Fibroblast of skin of left quadriceps (primary cell): Measurements from ENCODE around the gene PGLYRP2.
"Not testable (repeated sequence)": the region's sequence is repeated elsewhere in the genome, so short reads cannot be mapped to it uniquely, and the experiment has no call there.

Experiments used
- DNase-seq, 2 experiments: peaks; one replicate each; pipeline ENCODE4 v3.0.0-alpha.2; 2013; ENCODE audit warnings: low read depth in 2 of 2

Gene PGLYRP2, protein sequence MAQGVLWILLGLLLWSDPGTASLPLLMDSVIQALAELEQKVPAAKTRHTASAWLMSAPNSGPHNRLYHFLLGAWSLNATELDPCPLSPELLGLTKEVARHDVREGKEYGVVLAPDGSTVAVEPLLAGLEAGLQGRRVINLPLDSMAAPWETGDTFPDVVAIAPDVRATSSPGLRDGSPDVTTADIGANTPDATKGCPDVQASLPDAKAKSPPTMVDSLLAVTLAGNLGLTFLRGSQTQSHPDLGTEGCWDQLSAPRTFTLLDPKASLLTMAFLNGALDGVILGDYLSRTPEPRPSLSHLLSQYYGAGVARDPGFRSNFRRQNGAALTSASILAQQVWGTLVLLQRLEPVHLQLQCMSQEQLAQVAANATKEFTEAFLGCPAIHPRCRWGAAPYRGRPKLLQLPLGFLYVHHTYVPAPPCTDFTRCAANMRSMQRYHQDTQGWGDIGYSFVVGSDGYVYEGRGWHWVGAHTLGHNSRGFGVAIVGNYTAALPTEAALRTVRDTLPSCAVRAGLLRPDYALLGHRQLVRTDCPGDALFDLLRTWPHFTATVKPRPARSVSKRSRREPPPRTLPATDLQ

GRCh38 chr19:15479391-15480345, at the start of gene PGLYRP2:
Gene PGLYRP2 (minus strand): TSS chr19:15479501. CDS start chr19:15479371, 130 bp downstream.
- DNase-seq, result no peak

DNA sequence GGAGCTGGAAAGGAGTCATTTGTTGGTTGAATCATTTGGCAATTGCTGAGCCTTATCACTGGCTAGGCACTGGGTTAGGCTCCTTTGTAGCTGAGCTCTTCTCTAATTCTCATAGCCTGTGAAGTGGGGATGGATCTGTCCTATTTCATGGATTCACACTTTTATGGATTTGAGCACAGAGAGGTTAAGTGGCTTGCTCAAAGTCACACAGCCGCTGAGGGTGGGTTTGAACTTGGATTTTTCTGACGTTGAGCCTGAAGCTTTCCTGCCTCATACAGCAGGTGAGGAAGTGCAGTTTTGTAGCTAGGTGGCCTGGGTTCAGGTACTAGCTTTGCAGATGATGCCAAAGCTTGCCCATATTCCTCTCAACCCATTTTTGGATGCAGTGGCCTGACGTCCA, 48.4 kb upstream of the PGLYRP2 start:
- DNase-seq, result no peak

- no peak for DNase-seq
Observed at GRCh38 chr19:15526408-15526807, 47.1 kb upstream of the PGLYRP2 start.

DNA sequence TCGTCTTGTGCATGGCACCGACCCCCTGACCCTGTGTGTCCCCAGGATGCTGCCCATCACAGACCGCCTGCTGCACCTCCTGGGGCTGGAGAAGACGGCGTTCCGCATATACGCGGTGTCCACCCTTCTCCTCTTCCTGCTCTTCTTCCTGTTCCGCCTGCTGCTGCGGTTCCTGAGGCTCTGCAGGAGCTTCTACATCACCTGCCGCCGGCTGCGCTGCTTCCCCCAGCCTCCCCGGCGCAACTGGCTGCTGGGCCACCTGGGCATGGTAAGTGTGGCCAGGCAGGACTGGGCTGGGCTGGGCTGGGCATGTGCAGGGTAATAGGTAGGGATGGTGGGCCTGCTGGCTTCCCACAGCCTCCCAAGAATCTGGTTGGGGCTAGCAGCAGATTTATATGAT, 46.0 kb upstream of the PGLYRP2 start:
- no peak for DNase-seq

GRCh38 chr19:15524781-15525180, 45.5 kb upstream of the PGLYRP2 start:
- no peak for DNase-seq

DNA sequence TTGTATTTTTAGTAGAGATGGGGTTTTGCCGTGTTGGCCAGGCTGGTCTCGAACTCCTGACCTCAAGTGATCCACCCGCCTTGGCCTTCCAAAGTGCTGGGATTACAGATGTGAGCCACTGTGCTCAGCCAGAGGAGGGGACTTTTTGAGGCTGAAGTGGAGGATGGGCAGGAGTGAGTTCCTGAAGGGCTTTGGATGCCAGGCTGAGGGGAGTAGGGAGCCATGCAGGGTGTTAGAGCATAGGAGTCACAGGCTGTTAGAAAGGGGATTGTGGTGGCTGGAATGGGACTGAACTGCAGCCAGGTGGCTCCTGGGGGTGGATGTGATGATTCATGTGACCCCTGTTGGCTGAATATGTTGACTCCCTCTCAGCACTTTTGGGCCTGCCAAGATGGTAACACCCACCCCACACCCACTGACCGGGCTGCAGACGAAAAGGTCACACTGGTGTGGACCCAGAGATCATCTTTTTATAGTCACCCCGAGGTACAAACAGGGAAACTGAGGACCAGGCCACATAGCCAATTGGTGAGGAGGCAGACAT, 40.2 kb upstream of the PGLYRP2 start:
- no peak for DNase-seq

DNA sequence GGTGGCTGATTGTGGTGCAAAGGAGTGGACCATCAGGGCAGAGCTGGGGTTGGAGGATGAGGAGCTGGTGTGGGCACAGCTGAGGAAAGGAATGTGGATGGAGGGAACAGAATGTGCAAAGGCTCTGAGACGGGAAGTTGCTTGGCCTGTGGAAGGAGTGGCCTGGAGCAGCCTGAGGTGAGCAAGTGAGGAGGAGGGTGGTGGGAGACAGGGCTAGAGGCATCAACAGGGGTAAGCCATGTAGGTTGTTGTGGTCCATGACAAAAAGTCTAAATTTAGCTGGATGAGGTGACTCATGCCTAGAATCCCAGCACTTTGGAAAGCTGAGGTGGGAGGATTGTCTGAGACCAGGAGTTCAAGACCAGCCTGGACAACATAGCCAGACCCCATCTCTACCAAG, 38.5 kb upstream of the PGLYRP2 start:
- DNase-seq, result no peak

DNA sequence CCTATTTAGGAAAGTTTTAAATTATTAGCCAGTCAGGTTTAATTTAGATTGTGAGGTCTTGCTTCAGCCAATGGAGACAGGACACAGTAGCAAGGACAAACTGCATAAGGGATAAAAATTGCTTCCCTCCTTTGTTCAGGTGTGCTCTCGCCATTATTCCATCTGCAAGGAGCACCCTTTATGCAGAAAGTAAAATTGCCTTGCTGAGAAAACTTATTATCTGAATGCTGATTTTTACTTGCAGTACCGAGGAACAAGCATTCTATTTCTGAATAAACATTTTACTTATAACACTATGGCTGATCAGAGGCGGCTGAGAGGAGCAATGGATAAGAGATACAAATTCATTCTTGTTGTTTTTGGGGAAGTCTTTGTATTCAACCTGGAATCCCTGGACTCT, 37.1 kb upstream of the PGLYRP2 start:
- DNase-seq, result no peak

DNA sequence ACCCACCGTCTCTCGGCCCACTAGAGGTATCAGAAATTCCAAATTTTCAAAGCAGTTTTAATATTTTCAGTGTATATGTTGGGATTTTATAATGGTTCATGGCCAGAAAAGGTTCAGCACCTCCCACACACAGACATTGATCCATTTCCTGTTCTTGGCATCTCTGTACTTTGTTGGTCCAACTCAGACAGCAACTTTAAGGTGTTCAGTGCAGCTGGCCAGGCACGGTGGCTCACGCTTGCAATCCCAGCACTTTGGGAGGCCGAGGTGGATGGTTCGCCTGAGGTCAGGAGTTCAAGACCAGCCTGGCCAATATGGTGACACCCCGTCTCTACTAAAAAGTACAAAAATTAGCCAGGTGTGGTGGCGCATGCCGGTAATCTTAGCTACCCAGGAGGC, 35.9 kb upstream of the PGLYRP2 start:
- not testable (repeated sequence) for DNase-seq

DNA sequence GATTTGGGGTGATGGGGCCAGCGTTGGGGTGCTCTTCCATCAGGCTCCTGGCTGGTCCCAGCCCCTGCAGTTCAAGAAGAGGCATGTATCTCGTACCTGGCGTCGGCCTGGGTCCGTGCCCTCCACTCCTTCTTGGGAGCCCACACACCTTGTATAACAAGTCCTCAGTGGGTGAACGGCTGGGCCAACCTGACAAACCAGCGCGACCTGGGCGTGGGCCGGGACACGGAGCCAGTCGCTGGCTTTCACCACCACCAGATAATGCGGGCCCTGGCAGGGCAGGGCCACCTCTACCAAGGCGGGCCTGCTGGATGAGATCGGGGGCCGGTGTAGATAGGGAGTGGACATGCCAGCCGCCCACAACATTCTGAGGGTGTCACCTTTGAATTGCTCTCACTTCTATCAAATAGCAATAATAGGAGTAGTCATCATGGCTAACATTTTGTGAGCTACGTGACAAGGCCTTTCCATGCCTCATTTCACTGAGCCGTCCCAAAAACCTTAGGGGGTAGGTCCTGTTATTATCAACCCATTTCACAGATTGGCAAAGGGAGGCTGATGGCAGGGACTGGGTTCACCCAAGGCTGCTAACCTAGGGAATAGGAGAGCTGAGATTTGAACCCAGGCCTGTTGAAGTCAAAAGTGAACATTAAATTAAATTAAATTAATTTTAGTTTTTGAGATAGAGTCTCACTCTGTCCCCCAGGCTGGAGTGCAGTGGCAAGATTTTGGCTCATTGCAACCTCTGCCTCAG, 32.5 kb upstream of the PGLYRP2 start:
- no peak for DNase-seq

DNA sequence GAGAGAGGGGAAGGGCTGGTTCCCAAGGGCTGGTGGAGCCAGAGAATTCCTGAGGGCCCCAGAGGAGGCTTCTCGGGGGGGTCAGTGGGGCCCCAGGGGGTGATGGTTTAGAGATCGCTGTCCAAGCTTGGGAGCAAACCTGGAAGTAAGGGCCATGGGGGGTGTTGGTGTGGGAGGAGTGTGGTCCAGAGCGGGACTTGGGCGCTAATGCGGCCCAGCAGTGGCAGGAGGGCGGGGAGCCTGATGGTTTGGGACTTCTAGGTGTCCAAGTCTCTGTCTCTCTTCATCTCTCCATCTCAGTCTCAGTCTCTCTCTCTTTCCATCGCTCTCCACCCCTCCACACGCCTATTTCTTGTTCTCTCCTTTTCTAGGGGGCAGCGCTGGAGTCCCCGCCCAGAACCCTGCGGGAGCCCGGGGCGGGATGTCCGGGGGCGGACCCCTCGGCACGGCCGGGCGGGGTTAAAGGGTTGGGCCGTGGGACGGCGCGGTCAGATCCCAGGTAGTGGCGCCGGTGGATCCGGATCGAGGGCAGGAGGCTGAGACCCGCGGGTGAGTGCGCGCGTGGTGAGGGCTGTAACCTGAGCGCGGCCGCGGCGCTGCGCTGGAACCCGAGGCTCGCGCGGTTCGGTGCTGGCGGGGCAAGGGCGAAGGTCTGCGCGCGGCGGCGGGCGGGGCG, 28.9 kb upstream of the PGLYRP2 start, which contains the start of gene CYP4F22:
TSS of gene CYP4F22 (plus strand) at position 491 of the 676 bp plus-strand sequence. CDS start 16,812 bp downstream, outside the sequence.
- DNase-seq, result no peak

DNA sequence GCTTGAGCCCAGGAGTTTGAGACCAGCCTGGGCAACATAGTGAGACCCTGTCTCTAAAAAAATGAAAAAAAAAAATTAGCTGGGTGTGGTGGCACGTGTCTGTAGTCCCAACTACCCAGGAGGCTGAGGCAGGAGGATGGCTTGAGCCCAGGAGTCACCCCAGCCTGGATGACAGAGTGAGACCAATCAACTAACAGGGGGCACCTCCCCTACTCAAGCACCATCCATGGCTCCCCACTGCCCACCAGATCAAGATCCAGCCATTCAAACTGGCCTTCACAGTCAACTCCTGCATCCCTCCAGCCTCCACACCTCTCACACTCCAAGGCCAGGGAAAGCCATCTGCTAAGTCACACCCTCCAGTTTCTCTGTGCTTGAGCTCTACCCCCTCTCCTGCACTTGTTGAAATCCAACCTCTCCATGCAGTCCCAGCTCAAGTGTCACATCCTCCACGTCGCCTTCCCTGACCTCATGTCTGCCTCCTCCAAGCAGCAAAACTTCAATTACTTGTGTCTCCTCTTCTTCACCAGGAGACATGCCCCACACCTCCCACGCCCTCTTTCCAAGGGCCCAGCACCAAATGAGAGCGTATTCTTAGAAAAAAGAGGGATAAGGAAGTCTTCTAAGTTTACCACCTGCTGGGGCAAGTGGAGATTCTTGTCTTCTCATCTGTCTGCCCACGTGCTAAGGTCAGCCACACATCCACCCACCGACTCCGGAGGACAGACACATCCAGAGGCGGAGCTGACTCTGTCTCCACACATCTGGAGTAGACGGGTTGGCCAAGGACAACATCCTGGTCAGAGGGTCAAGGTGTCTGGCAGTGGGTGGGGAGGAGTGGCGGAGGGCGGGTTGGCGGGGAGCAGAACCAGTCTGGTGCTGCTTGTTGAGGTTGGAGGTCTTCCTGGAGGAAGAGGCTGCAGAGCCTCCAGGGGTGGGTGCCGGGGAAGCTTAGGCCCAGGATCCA, 28.1 kb upstream of the PGLYRP2 start:
- DNase-seq, result no peak

GRCh38 chr19:15506074-15506571, 26.8 kb upstream of the PGLYRP2 start:
- DNase-seq, result no peak

DNA sequence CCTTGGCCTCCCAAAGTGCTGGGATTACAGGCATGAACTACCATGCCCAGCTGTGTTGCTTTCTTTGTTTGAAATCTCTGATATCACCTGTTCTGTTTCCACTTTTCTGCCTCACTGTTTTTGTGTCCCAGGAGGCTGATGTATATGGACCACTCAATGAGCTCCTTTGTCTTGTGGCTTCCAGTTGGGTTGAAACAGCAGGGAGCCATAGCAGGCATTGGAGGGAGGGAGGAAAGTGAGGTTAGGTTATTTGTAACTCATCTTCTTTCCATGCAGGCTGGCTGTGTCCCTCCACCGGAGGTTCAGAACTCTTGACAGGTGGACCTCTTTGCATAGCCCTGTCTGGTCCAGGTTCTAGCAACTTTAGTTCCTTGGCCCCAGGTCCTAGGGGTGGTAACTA, 23.0 kb upstream of the PGLYRP2 start:
- no peak for DNase-seq

DNA sequence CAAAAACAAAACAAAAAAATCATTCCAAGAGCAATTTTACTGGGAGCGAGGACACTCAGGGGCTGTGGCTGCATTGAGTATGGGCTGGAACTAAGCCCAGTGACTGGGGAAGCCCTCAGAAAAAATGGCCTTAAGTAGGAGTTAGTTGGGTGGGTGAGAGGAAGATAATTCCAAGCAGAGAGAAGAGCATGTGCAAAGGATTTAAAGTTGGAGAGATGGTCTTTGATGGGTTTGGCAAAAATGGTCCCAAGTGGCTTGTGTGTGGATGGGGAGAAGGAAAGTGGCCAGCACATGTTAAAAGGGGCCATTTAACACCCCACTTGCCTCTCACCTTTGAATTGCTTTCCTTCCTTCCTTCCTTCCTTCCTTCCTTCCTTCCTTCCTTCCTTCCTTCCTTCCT, 22.3 kb upstream of the PGLYRP2 start:
- no peak for DNase-seq

GRCh38 chr19:15498910-15499309, 19.6 kb upstream of the PGLYRP2 start:
- DNase-seq, result no peak

- no peak for DNase-seq
Observed at GRCh38 chr19:15498156-15498858, 19.0 kb upstream of the PGLYRP2 start.

GRCh38 chr19:15495151-15495550, 15.8 kb upstream of the PGLYRP2 start:
- DNase-seq, result no peak
